T-helper 1 cell treated with Interleukin-12 subunit alpha and Interleukin-12 subunit beta and Interleukin-4 antibody, amounts not matched to agents 30 ng/mL and 1 ng/mL, for 36 hours (primary cell): ENCODE measurements around the gene UGT2B28. TPM values are rescaled to one million over a fixed set of nuclear protein-coding genes. Genes with fewer than 3 reads are reported as not detected.
"Not testable (repeated sequence)": the region's sequence is repeated elsewhere in the genome, so short reads cannot be mapped to it uniquely, and the experiment has no call there.

Source experiments
- intact Hi-C: fragments of 100-400 bp; cut with micrococcal nuclease; formaldehyde crosslinking; loops from one replicate; pipeline ENCODE4 v1.15.1; 2024
- total RNA-seq: library from RNA; stranded (reverse); gene quantifications from 2 replicates; pipeline ENCODE4 v1.2.3, GENCODE V29; 2022

Gene UGT2B28
- total RNA-seq: not detected in 2 replicates

- intact Hi-C loops: not testable (repeated sequence)
These were observed at the start of gene UGT2B28 for GRCh38 chr4:69280081-69280480. Gene UGT2B28 (plus strand): TSS chr4:69280475. CDS start chr4:69280501, 26 bp downstream.

GRCh38 chr4:69239092-69239491 lies 41.2 kb upstream of the UGT2B28 start:
- intact Hi-C loops: no loop called here

GRCh38 chr4:69239557-69240168 lies 40.6 kb upstream of the UGT2B28 start:
- intact Hi-C loops: no loop called here

- intact Hi-C loops: not testable (repeated sequence)
These were observed 39.5 kb upstream of the UGT2B28 start for GRCh38 chr4:69240787-69241186.

- intact Hi-C loops: not testable (repeated sequence)
These were observed 38.5 kb upstream of the UGT2B28 start for GRCh38 chr4:69241746-69242145.

GRCh38 chr4:69242562-69243240 lies 37.6 kb upstream of the UGT2B28 start:
- intact Hi-C loops: not testable (repeated sequence)

- intact Hi-C loops: not testable (repeated sequence)
These were observed 29.4 kb upstream of the UGT2B28 start for GRCh38 chr4:69250884-69251283.

- intact Hi-C loops: not testable (repeated sequence)
These were observed 27.0 kb upstream of the UGT2B28 start for GRCh38 chr4:69253147-69253772.

- intact Hi-C loops: not testable (repeated sequence)
These were observed 11.7 kb upstream of the UGT2B28 start for GRCh38 chr4:69268612-69269011.

- intact Hi-C loops: not testable (repeated sequence)
These were observed 16.1 kb downstream of the UGT2B28 start for GRCh38 chr4:69296356-69296755.

GRCh38 chr4:69308426-69309033 lies 28.3 kb downstream of the UGT2B28 start:
- intact Hi-C loops: not testable (repeated sequence)

- intact Hi-C loops: not testable (repeated sequence)
These were observed 29.3 kb downstream of the UGT2B28 start for GRCh38 chr4:69309549-69310076.

- intact Hi-C loops: not testable (repeated sequence)
These were observed 30.0 kb downstream of the UGT2B28 start for GRCh38 chr4:69310262-69310661.

GRCh38 chr4:69317669-69318298 lies 37.5 kb downstream of the UGT2B28 start:
- intact Hi-C loops: loop anchor here (1.0 to 5.0 kb wide), 7 partner anchors 299 to 1188 kb away; no protein-coding TSS in a partner anchor

GRCh38 chr4:69321153-69321729 lies 41.0 kb downstream of the UGT2B28 start:
- intact Hi-C loops: no loop called here

GRCh38 chr4:69322055-69322454 lies 41.8 kb downstream of the UGT2B28 start:
- intact Hi-C loops: no loop called here

GRCh38 chr4:69323284-69323683 lies 43.0 kb downstream of the UGT2B28 start:
- intact Hi-C loops: no loop called here

GRCh38 chr4:69330345-69331047 lies 50.2 kb downstream of the UGT2B28 start:
- intact Hi-C loops: no loop called here

- intact Hi-C loops: not testable (repeated sequence)
These were observed 51.0 kb downstream of the UGT2B28 start for GRCh38 chr4:69331304-69331703.

GRCh38 chr4:69335485-69335884 lies 55.2 kb downstream of the UGT2B28 start:
- intact Hi-C loops: not testable (repeated sequence)
